Non-pigmented ciliary epithelial cell (primary cell): ENCODE measurements around the gene CIPC.

Experiments
- DNase-seq: peaks from one replicate; pipeline ENCODE4 v3.0.0-alpha.2; 2010; ENCODE audit warnings: low read depth

The CIPC gene

DNA sequence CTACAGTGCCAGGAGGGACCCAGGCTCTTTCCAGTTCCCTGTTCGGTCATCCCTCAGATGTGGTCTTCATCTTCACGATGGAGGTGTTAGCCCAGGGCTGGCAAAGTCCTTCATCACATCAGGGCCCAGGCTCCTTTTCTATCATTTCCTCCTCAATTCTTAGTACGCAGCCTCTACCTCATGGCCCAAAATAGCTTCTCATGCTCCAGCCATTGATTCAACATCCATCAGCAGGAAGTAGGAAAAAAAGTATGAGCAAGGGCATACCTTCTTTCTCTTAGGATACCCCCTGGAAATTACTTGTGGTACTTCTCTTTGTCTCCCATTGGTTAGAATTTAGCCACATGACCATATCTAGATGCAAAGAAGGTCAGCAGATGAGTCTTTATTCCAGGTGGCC, 55.7 kb downstream of the CIPC start:
- no peak for DNase-seq

DNA sequence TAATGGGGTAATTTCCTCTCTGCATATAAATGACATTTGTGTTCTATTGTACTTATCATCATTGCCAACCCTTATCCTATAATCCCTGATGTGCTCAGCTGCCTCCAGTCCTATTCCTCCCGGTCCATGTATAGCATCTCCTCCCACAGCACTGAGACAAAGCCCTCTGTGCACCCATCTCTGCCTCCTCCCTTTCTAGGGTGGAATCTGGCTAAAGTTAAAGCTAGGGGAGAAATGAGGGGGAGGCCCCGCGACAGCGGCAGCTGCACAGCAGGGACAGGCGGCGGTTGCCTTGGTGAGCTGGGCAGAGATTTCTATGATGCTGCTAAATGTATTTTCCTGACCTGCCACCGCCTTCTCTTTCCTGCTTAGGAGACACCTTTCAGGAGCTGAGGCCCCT, 56.4 kb downstream of the CIPC start:
- no peak for DNase-seq

DNA sequence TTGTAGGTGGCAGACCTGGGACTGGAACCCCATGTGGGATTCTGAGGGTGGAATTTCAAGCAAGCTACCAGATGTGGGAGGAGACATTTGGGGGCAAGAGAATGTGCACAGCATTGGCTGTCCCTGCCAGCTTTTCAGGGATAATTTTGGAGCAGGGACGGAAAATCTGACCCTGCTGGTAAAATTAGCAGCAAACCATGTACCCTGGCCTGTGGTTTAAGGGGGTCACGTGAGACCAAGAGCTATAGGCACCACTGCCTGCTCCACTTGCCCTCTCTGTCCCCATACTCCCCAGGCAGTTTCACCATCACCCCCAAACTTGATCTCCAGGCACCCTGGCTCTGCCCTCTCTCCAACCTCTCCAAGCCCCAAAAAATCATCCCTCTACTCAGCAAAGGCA, 57.0 kb downstream of the CIPC start:
- DNase-seq: no peak

- DNase-seq: no peak
These were observed 59.7 kb downstream of the CIPC start for GRCh38 chr14:77157740-77158139.

- DNase-seq: no peak
These were observed 60.3 kb downstream of the CIPC start for GRCh38 chr14:77158175-77158881.

DNA sequence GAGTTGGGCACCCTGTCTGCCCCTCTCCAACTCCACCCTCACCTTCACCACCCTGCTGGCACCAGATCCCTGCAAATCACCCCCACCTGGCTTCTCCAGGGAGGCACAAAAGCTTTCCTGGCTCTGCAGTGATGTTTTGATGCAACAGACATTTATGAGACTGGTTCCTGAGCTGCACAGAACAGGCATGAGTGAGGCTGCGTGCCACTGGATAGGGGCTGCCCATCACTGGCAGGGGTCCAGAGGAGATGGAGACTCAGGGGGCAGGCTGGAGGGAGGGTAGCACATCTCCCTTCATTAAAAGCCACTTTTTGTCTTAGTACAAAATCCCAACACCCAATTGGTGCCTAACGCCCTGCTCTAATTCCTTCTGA, 60.8 kb downstream of the CIPC start:
- no peak for DNase-seq

DNA sequence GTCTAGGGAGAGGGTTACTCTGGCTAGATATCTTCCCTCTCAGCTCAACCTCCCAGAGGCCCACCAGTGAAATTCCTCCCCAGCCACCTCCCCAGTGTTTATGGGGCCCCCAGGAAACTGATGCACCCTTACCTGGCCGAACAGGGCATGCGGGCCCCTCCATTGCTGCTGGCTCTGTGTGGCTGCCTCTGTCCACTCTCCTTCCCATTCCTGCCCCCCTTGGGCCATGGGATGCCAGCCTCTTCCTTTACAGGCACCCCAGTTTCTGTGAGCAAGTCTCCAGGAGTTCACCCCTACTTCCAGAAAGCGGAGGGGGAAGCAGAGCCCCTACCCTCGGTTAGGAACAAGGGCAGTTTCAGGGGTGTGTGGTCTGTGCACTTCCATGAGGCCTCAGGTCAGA, 63.0 kb downstream of the CIPC start:
- DNase-seq: no peak
